Mucosa of rectum (tissue), 2 donors: ENCODE measurements around the gene RAB11B.

Experiments used
- H3K27ac ChIP-seq, 2 donors: one replicate each; pipeline ENCODE4 v1.7.0; 2013; ENCODE audit warnings: inconsistent platforms in 2 of 2, low read depth in 2 of 2, low read length in 2 of 2
- H3K27me3 ChIP-seq, 2 donors: one replicate each; pipeline ENCODE4 v1.7.0; 2013; ENCODE audit warnings: low read length in 2 of 2; ENCODE audit not compliant: control insufficient read depth in 2 of 2, insufficient read depth in 2 of 2
- H3K36me3 ChIP-seq, 2 donors: one replicate each; pipeline ENCODE4 v1.7.0; 2013; ENCODE audit warnings: low read length in 2 of 2; ENCODE audit not compliant: control insufficient read depth in 2 of 2, insufficient read depth in 2 of 2
- H3K4me1 ChIP-seq, 2 donors: one replicate each; pipeline ENCODE4 v1.7.0; 2013; ENCODE audit warnings: low read length in 2 of 2, mild to moderate bottlenecking in 1 of 2; ENCODE audit not compliant: control insufficient read depth in 2 of 2, insufficient read depth in 2 of 2
- H3K4me3 ChIP-seq, 2 donors: one replicate each; pipeline ENCODE4 v1.7.0; 2013; ENCODE audit warnings: low read length in 2 of 2
- H3K9ac ChIP-seq, 2 donors: one replicate each; pipeline ENCODE4 v1.7.0; 2013; ENCODE audit warnings: low read length in 2 of 2, low read depth in 1 of 2, mild to moderate bottlenecking in 1 of 2
- H3K9me3 ChIP-seq, 2 donors: one replicate each; pipeline ENCODE4 v1.7.0; 2013; ENCODE audit warnings: low read length in 2 of 2; ENCODE audit not compliant: control insufficient read depth in 2 of 2
- donor health status: healthy.
- donor health status: Normal muscosa, but diverticular disease.

RAB11B gene

GRCh38 chr19:8449830-8450229, 59.7 kb downstream of the RAB11B start:
- Histone ChIP-seq H3K36me3 (peaks cover 11 to 18% of the 10 kb centered on the region in 2 donors), H3K4me1 (peaks cover 14 to 26% of the 10 kb centered on the region in 2 donors), H3K27ac (no peak overlapping the region), H3K9ac (no peak overlapping the region), H3K4me3 (no peak overlapping the region), H3K27me3 (no peaks in the 10 kb centered on the region), H3K9me3 (no peaks in the 10 kb centered on the region)

- no peaks in the 10 kb centered on the region for H3K9me3 ChIP-seq
- H3K4me1 ChIP-seq: peaks cover 8 to 18% of the 10 kb centered on the region in 2 donors
- no peak overlapping the region for H3K27ac ChIP-seq
- no peak overlapping the region for H3K9ac ChIP-seq
- peaks cover 22 to 28% of the 10 kb centered on the region in 2 donors for H3K36me3 ChIP-seq
- no peak overlapping the region for H3K4me3 ChIP-seq
- H3K27me3 ChIP-seq: no peaks in the 10 kb centered on the region
Observed at GRCh38 chr19:8451377-8451776, 61.2 kb downstream of the RAB11B start.

- Histone ChIP-seq H3K27ac (no peak overlapping the region), H3K4me3 (no peak overlapping the region), H3K9ac (no peak overlapping the region), H3K9me3 (no peaks in the 10 kb centered on the region), H3K36me3 (peaks cover 26 to 33% of the 10 kb centered on the region in 2 donors), H3K4me1 (peaks cover 3 to 13% of the 10 kb centered on the region in 2 donors), H3K27me3 (no peaks in the 10 kb centered on the region)
Observed at GRCh38 chr19:8451885-8452284, 61.7 kb downstream of the RAB11B start.

- Histone ChIP-seq H3K27me3 (no peaks in the 10 kb centered on the region), H3K4me1 (peaks cover 2 to 11% of the 10 kb centered on the region in 2 donors), H3K36me3 (peaks cover 27 to 39% of the 10 kb centered on the region in 2 donors), H3K9ac (no peak overlapping the region), H3K9me3 (no peaks in the 10 kb centered on the region), H3K27ac (no peak overlapping the region), H3K4me3 (no peak overlapping the region)
Observed at GRCh38 chr19:8452446-8453123, 62.4 kb downstream of the RAB11B start.

GRCh38 chr19:8453616-8454015, 63.5 kb downstream of the RAB11B start:
- H3K27ac ChIP-seq: no peak overlapping the region
- peaks cover 27 to 39% of the 10 kb centered on the region in 2 donors for H3K36me3 ChIP-seq
- H3K4me1 ChIP-seq: peaks cover 5 to 18% of the 10 kb centered on the region in 2 donors
- no peak overlapping the region for H3K4me3 ChIP-seq
- H3K9me3 ChIP-seq: no peaks in the 10 kb centered on the region
- no peaks in the 10 kb centered on the region for H3K27me3 ChIP-seq
- no peak overlapping the region for H3K9ac ChIP-seq
